ENCODE data around the gene MID1. TPM values are rescaled to one million over a fixed set of nuclear protein-coding genes. Genes with fewer than 3 reads are reported as not detected.

The MID1 gene
- total RNA-seq, 1 experiment from 2014 or later: 9.7 TPM

DNA sequence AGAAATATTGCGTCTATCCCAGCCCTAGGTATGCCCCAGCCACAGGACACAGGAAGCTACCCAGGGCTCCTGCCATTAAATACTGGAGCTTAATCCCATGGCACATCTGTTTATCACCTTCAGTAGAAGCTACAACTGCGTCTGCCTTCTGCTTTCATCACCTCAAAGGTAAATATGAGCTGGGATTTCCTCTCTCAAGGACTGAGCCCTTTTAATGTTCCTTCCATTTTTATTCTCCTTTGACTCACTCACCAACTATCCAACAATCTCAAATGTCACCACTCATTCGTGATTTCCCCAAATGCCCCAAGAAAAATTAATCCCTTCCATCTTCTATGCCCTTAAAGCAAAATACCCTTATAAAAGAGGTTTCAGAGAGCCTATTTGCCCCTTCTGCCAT lies 1.8 kb upstream of the MID1 start:
- H3K4me3 Mint-ChIP-seq (ENCODE audit: unreplicated experiment): no peak overlapping the region
- H3K9me3 Mint-ChIP-seq (ENCODE audit: unreplicated experiment): no peaks in the 10 kb centered on the region
- H3K36me3 Mint-ChIP-seq (ENCODE audit: insufficient read depth, unreplicated experiment): no peaks in the 10 kb centered on the region
- TF ChIP-seq, protein P1, sequence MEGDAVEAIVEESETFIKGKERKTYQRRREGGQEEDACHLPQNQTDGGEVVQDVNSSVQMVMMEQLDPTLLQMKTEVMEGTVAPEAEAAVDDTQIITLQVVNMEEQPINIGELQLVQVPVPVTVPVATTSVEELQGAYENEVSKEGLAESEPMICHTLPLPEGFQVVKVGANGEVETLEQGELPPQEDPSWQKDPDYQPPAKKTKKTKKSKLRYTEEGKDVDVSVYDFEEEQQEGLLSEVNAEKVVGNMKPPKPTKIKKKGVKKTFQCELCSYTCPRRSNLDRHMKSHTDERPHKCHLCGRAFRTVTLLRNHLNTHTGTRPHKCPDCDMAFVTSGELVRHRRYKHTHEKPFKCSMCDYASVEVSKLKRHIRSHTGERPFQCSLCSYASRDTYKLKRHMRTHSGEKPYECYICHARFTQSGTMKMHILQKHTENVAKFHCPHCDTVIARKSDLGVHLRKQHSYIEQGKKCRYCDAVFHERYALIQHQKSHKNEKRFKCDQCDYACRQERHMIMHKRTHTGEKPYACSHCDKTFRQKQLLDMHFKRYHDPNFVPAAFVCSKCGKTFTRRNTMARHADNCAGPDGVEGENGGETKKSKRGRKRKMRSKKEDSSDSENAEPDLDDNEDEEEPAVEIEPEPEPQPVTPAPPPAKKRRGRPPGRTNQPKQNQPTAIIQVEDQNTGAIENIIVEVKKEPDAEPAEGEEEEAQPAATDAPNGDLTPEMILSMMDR (IDR thresholded peaks at IDR 0.05; ENCODE audit: unreplicated experiment): no peak
- ChIA-PET CTCF (interaction anchor here (0.6 to 2.9 kb wide), 4 partner anchors 10 to 1277 kb away, joined by 3 to 15 read pairs (median 6); no protein-coding TSS in a partner anchor), POLR2A (no interaction called here)
- no peak for DNase-seq (ENCODE audit: unreplicated experiment)
- H3K27me3 Mint-ChIP-seq (ENCODE audit: insufficient read depth, unreplicated experiment): no peaks in the 10 kb centered on the region
- no peak overlapping the region for H3K27ac Mint-ChIP-seq (ENCODE audit: low read depth, unreplicated experiment)
- peaks cover 18% of the 10 kb centered on the region for H3K4me1 Mint-ChIP-seq (ENCODE audit: insufficient read depth, unreplicated experiment)
- BruUV-seq (replicated peaks): no TSS peak
- intact Hi-C loops (cut with micrococcal nuclease): no loop called here

GRCh38 chrX:10619425-10620046 lies 849 bp downstream of the MID1 start:
- TF ChIP-seq, protein P1 (IDR thresholded peaks at IDR 0.05; ENCODE audit: unreplicated experiment): no peak
- ChIA-PET CTCF (interaction anchor here (0.6 to 6.5 kb wide), 11 partner anchors 9 to 430 kb away, joined by 3 to 128 read pairs (median 4); no protein-coding TSS in a partner anchor), POLR2A (interaction anchor here (0.5 to 5.6 kb wide), 14 partner anchors 8 to 481 kb away, joined by 3 to 70 read pairs (median 6); no protein-coding TSS in a partner anchor)
- no peak for DNase-seq (ENCODE audit: unreplicated experiment)
- no peaks in the 10 kb centered on the region for H3K36me3 Mint-ChIP-seq (ENCODE audit: insufficient read depth, unreplicated experiment)
- intact Hi-C loops (cut with micrococcal nuclease): loop anchor here (10.0 kb wide), 2 partner anchors 165 to 295 kb away; no protein-coding TSS in a partner anchor
- H3K4me3 Mint-ChIP-seq (ENCODE audit: unreplicated experiment): peak overlapping the region; percentile 79
- BruUV-seq (replicated peaks): no TSS peak
- H3K9me3 Mint-ChIP-seq (ENCODE audit: unreplicated experiment): no peaks in the 10 kb centered on the region
- no peaks in the 10 kb centered on the region for H3K27me3 Mint-ChIP-seq (ENCODE audit: insufficient read depth, unreplicated experiment)
- peak overlapping the region; percentile 57 for H3K27ac Mint-ChIP-seq (ENCODE audit: low read depth, unreplicated experiment)
- peaks cover 33% of the 10 kb centered on the region for H3K4me1 Mint-ChIP-seq (ENCODE audit: insufficient read depth, unreplicated experiment)

- POLR2A ChIA-PET: interaction anchor here (0.5 to 5.6 kb wide), 15 partner anchors 8 to 482 kb away, joined by 3 to 70 read pairs (median 4); no protein-coding TSS in a partner anchor
- TF ChIP-seq, protein P1 (IDR thresholded peaks at IDR 0.05; ENCODE audit: unreplicated experiment): no peak
- intact Hi-C loops (cut with micrococcal nuclease): loop anchor here (10.0 kb wide), 2 partner anchors 164 to 294 kb away; no protein-coding TSS in a partner anchor
- no peaks in the 10 kb centered on the region for H3K36me3 Mint-ChIP-seq (ENCODE audit: insufficient read depth, unreplicated experiment)
- CTCF ChIA-PET: interaction anchor here (0.9 to 6.5 kb wide), 11 partner anchors 13 to 430 kb away, joined by 3 to 128 read pairs (median 7); no protein-coding TSS in a partner anchor
- H3K27ac Mint-ChIP-seq (ENCODE audit: low read depth, unreplicated experiment): peak overlapping the region; percentile 57
- no peaks in the 10 kb centered on the region for H3K27me3 Mint-ChIP-seq (ENCODE audit: insufficient read depth, unreplicated experiment)
- BruUV-seq (replicated peaks): no TSS peak
- DNase-seq (ENCODE audit: unreplicated experiment): no peak
- H3K9me3 Mint-ChIP-seq (ENCODE audit: unreplicated experiment): no peaks in the 10 kb centered on the region
- peaks cover 33% of the 10 kb centered on the region for H3K4me1 Mint-ChIP-seq (ENCODE audit: insufficient read depth, unreplicated experiment)
- peak overlapping the region; percentile 79 for H3K4me3 Mint-ChIP-seq (ENCODE audit: unreplicated experiment)
Measured at GRCh38 chrX:10618961-10619360, 1.4 kb downstream of the MID1 start.

DNA sequence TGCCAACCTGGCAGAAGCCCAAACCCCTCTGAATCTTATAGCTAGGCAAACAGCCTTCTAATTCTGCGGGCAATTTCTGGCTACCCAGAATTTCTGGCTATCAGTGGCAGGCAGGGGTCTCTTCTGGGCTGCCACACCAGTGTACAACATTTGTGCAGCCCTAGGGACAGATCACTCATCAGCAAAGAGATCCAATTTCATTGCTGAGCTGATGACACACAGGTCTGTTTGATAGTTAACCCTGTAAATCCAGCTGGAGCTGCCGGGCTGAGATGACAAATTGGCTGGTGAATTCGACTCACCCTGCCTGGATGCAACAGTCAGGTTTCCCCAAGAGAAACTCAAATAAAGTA lies 2.4 kb downstream of the MID1 start:
- Mint-ChIP-seq H3K36me3 (ENCODE audit: insufficient read depth, unreplicated experiment) (no peaks in the 10 kb centered on the region), H3K4me1 (ENCODE audit: insufficient read depth, unreplicated experiment) (peaks cover 33% of the 10 kb centered on the region), H3K27me3 (ENCODE audit: insufficient read depth, unreplicated experiment) (no peaks in the 10 kb centered on the region), H3K27ac (ENCODE audit: low read depth, unreplicated experiment) (no peak overlapping the region), H3K9me3 (ENCODE audit: unreplicated experiment) (no peaks in the 10 kb centered on the region), H3K4me3 (ENCODE audit: unreplicated experiment) (peak overlapping the region; percentile 79)
- no TSS peak for BruUV-seq (replicated peaks)
- DNase-seq (ENCODE audit: unreplicated experiment): peak; percentile 62
- intact Hi-C loops (cut with micrococcal nuclease): loop anchor here (1.0 to 10.0 kb wide), 3 partner anchors 163 to 364 kb away; no protein-coding TSS in a partner anchor
- ChIA-PET POLR2A (interaction anchor here (0.6 to 5.6 kb wide), 12 partner anchors 9 to 494 kb away, joined by 3 to 70 read pairs (median 3); no protein-coding TSS in a partner anchor), CTCF (interaction anchor here (0.6 to 6.5 kb wide), 10 partner anchors 8 to 1158 kb away, joined by 3 to 128 read pairs (median 6); no protein-coding TSS in a partner anchor)
- TF ChIP-seq, protein P1 (IDR thresholded peaks at IDR 0.05; ENCODE audit: unreplicated experiment): no peak
